HPDE6-E6E7 (cell line): ENCODE measurements around the gene SYCP2.
"Not testable (repeated sequence)": the region's sequence is repeated elsewhere in the genome, so short reads cannot be mapped to it uniquely, and the experiment has no call there.

ENCODE experiments used
- DNase-seq: peaks from one replicate; pipeline ENCODE4 v3.0.0; 2011; ENCODE audit warnings: missing footprints; ENCODE audit errors: extremely low spot score

The SYCP2 gene, protein sequence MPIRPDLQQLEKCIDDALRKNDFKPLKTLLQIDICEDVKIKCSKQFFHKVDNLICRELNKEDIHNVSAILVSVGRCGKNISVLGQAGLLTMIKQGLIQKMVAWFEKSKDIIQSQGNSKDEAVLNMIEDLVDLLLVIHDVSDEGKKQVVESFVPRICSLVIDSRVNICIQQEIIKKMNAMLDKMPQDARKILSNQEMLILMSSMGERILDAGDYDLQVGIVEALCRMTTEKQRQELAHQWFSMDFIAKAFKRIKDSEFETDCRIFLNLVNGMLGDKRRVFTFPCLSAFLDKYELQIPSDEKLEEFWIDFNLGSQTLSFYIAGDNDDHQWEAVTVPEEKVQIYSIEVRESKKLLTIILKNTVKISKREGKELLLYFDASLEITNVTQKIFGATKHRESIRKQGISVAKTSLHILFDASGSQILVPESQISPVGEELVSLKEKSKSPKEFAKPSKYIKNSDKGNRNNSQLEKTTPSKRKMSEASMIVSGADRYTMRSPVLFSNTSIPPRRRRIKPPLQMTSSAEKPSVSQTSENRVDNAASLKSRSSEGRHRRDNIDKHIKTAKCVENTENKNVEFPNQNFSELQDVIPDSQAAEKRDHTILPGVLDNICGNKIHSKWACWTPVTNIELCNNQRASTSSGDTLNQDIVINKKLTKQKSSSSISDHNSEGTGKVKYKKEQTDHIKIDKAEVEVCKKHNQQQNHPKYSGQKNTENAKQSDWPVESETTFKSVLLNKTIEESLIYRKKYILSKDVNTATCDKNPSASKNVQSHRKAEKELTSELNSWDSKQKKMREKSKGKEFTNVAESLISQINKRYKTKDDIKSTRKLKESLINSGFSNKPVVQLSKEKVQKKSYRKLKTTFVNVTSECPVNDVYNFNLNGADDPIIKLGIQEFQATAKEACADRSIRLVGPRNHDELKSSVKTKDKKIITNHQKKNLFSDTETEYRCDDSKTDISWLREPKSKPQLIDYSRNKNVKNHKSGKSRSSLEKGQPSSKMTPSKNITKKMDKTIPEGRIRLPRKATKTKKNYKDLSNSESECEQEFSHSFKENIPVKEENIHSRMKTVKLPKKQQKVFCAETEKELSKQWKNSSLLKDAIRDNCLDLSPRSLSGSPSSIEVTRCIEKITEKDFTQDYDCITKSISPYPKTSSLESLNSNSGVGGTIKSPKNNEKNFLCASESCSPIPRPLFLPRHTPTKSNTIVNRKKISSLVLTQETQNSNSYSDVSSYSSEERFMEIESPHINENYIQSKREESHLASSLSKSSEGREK (N-terminal part only)

GRCh38 chr20:59933296-59933848 lies at the start of gene SYCP2:
TSS of gene SYCP2 (minus strand) at chr20:59933637. CDS start at chr20:59922413, 11,224 bp downstream.
- DNase-seq = no peak

- no peak for DNase-seq
Measured at GRCh38 chr20:59983076-59983475, 49.6 kb upstream of the SYCP2 start.

GRCh38 chr20:59977086-59977485 lies 43.6 kb upstream of the SYCP2 start:
- DNase-seq = no peak

GRCh38 chr20:59976156-59976782 lies 42.8 kb upstream of the SYCP2 start:
- DNase-seq = no peak

DNA sequence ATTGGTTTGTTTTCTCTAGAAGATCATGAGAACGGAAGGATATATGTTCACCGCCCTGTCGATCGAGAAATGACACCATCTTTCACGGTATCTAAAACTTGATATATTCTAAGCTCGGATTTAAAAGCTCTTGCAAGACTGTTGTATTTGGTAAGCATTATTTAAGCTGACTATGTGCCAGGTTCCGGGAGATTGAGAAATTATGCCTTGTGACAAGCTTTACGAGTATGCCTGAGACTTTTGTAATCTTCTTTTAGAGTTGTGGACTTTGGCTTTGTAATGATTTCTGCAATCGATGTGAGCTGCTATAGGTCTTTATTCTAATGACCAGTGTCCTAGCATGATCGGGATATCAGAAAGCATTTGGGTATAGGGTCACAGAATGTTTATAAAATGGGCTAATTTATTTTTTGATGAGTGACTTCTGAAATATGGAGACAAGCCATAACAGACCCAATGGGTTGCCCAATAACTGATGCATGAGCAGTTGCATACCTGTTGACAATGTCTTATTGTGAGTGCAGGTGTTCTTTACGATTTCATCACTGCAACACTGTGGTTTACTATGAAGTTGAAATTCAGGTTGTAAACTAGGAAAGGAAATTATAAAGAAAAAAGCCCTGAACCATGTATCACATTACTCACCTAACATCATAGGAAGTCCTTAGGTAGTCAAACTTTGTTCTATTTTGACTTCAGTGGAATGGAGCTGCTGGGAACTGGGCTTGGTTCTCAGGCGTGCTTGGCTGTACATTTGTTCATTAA lies 38.8 kb upstream of the SYCP2 start:
- DNase-seq = peak; percentile 93

- DNase-seq = no peak
Measured at GRCh38 chr20:59971428-59971827, 38.0 kb upstream of the SYCP2 start.

GRCh38 chr20:59966428-59966827 lies 33.0 kb upstream of the SYCP2 start:
- no peak for DNase-seq

DNA sequence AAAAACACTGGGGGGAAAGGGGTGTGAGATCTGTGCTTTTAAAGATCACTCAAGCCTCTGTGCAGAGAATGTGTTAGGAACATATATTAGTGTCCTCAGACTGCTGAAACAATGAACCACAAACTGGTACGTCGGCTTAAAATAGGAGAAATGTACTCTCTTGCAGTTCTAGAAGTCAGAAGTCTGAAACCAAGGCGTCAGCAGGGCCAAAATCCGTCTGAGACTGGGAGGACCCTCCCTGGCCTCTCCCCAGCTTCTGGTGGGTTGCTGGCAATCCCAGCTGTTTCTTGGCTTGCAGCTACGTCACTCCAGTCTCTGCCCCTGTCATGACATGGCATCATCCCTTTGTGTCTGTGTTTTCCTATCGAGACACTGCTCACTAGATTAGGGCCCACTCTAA lies 28.7 kb upstream of the SYCP2 start:
- DNase-seq = no peak

- no peak for DNase-seq
Measured at GRCh38 chr20:59961423-59961822, 28.0 kb upstream of the SYCP2 start.

- no peak for DNase-seq
Measured at GRCh38 chr20:59958626-59959025, 25.2 kb upstream of the SYCP2 start.

GRCh38 chr20:59958123-59958522 lies 24.7 kb upstream of the SYCP2 start, which contains the start of gene CDH26:
TSS of gene CDH26 (plus strand) at chr20:59958423. CDS start at chr20:59958727, 304 bp downstream.
- DNase-seq = no peak

GRCh38 chr20:59957568-59957967 lies 24.1 kb upstream of the SYCP2 start:
- DNase-seq = not testable (repeated sequence)

- no peak for DNase-seq
Measured at GRCh38 chr20:59955131-59955796, 21.8 kb upstream of the SYCP2 start.

DNA sequence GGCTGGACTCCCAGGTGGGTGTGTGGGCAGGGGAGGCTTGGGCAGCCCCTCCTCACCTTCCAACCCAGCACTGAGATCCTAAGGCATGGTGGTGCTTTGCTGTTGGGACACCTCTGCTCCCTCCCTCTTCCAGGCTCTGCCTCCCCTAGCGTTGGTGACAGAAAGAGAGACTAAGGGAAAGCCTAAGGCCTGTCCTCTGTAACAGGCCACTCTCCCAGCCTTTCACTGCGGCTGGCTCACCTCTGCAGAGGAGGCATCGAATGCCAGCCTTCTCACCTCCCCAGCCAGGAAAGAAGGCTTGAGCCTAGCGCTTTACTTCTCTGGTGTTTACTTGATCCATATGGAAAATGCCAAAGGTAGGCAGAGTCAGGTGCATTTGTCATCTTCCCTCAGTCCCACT lies 21.3 kb upstream of the SYCP2 start:
- no peak for DNase-seq

- DNase-seq = no peak
Measured at GRCh38 chr20:59949911-59950310, 16.5 kb upstream of the SYCP2 start.

- no peak for DNase-seq
Measured at GRCh38 chr20:59948828-59949720, 15.6 kb upstream of the SYCP2 start.

- no peak for DNase-seq
Measured at GRCh38 chr20:59948212-59948611, 14.8 kb upstream of the SYCP2 start.

GRCh38 chr20:59947376-59947775 lies 13.9 kb upstream of the SYCP2 start:
- DNase-seq = no peak

- DNase-seq = no peak
Measured at GRCh38 chr20:59945731-59946130, 12.3 kb upstream of the SYCP2 start.
